Left renal cortex interstitium (tissue), 4 donors: ENCODE results near the gene TSC22D3. TPM values are rescaled to one million over a fixed set of nuclear protein-coding genes. Genes with fewer than 3 reads are reported as not detected.

ENCODE experiments used
- DNase-seq, 4 donors: peaks; one replicate each; pipeline ENCODE4 v3.0.0-alpha.2; 2013; ENCODE audit warnings: low read depth in 4 of 4, low spot score in 2 of 4, missing footprints in 1 of 4
- polyA plus RNA-seq, 4 donors: library from polyadenylated mRNA; unstranded; fragments of 120-200 nt; gene quantifications; one replicate each; pipeline ENCODE4 v1.2.1, GENCODE V29; 2013; ENCODE audit not compliant: insufficient read length in 4 of 4

The TSC22D3 gene
- polyA plus RNA-seq, 4 donors: 106 to 127 (median 118) TPM

DNA sequence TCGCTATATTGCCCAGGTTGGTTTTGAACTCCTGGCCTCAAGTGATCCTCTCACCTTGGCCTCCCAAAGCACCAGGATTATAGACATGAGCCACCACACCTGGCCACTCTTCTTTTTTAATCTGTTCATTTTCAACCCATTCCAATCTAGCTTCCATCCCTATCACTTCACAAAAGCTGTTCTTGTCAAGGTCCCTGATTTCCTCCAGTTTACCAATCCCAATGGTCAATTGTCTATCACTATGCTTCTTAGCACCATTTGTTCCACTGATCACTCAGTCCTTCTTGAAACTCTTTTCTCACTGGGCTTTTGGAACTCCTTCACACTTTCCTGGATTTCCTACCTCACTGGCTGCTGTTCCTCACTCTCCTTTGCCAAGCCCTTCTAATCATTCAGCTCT lies 108.7 kb downstream of the TSC22D3 start:
- no peak for DNase-seq

Other genes with a start within 250 kb of the TSC22D3 start
- 10 to 100 TPM; 45.6 to 53.5 (median 52.2) TPM for gene PRPS1, start 147.3 kb downstream of the TSC22D3 start, polyA plus RNA-seq
- under 1 TPM in 1 of 4 donors, not detected in 3; 0.05 TPM for gene NCBP2L, start 1.9 kb upstream of the TSC22D3 start, polyA plus RNA-seq
- gene MID2, start 50.1 kb upstream of the TSC22D3 start, polyA plus RNA-seq: 10 to 100 TPM in 3 of 4 donors, 1 to 10 TPM in 1; 9.6 to 11.5 (median 11.0) TPM
- not detected for gene TEX13B, start 206.6 kb upstream of the TSC22D3 start, polyA plus RNA-seq